Activated gamma-delta T cell (primary cell): ENCODE measurements around the gene ANKRD11.
"Not testable (repeated sequence)": the region's sequence is repeated elsewhere in the genome, so short reads cannot be mapped to it uniquely, and the experiment has no call there.

Experiments used
- DNase-seq: peaks from one replicate; lab custom pipeline; 2025; lab: John Stamatoyannopoulos, UW

ANKRD11 gene

DNA sequence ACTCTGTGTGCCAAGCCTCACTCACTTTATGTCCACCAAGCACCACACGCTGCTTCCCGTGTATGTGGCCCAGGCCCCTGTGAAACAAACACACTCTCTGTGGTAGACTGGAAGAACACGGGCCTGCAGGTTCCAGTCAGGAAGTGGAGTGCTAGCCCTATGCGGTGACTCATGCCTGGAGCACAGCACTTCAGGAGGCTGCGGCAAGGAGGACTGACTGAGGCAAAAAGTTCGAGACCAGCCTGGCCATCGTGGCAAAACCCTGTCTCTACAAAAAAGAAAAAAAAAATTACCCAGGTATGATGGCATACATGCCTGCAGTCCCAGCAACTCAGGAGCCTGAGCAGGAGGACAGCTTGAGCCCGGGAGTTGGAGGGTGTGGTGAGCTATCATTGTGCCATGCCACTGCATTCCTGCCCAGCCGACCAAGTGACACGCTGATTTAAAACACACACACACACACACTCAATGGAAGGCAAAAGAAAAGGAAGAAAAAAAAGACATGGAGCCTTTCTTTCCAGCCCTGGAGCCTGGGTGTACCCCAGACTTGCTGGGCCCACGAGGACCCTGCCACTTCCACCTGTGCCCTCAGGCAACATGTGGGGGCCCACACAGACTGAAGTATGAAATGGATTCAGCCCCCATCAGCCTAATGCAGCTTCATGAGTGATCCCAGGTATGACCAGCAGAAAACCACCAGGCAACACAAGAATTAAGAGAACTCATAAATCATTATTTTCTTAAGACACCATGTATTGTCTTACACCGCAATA is 126.6 kb downstream of the ANKRD11 start:
- no peak for DNase-seq

DNA sequence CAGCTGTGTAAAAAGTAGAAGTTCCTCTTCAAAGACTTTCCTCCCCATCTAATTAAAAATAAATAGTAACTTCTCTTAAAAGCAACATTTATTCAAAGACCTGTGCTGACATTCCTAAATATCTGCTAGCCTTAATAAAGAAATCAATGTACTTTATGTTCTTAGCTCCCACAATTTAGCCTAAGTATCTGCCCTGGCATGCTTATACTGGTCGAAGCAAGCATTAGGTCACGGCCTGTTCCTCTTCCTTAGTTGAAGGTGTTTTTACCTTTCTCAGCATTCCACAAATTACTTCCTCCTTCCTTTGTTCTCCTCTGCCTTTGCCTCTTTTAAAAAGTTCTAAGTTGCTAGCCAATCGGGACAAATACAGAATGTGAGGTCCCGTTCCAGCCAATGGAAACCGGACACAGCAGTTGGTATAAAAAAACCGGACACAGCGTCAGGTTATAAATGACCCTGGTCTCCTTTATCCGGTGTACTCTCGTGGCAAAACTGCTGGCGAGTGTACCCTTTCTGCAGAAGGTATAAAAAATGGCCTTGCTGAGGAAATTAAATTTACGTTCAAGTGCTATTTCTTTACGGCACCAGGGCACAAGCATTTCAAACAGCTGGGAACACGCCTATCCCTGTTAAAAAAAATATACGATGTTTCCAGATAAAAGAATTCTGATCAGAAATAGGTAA is 127.7 kb downstream of the ANKRD11 start:
- not testable (repeated sequence) for DNase-seq

- DNase-seq, result no peak
Observed at GRCh38 chr16:89361751-89362539, 128.4 kb downstream of the ANKRD11 start.

GRCh38 chr16:89360760-89361435 is 129.5 kb downstream of the ANKRD11 start:
- DNase-seq, result peak; percentile 48

GRCh38 chr16:89359264-89360147 is 130.9 kb downstream of the ANKRD11 start:
- no peak for DNase-seq

DNA sequence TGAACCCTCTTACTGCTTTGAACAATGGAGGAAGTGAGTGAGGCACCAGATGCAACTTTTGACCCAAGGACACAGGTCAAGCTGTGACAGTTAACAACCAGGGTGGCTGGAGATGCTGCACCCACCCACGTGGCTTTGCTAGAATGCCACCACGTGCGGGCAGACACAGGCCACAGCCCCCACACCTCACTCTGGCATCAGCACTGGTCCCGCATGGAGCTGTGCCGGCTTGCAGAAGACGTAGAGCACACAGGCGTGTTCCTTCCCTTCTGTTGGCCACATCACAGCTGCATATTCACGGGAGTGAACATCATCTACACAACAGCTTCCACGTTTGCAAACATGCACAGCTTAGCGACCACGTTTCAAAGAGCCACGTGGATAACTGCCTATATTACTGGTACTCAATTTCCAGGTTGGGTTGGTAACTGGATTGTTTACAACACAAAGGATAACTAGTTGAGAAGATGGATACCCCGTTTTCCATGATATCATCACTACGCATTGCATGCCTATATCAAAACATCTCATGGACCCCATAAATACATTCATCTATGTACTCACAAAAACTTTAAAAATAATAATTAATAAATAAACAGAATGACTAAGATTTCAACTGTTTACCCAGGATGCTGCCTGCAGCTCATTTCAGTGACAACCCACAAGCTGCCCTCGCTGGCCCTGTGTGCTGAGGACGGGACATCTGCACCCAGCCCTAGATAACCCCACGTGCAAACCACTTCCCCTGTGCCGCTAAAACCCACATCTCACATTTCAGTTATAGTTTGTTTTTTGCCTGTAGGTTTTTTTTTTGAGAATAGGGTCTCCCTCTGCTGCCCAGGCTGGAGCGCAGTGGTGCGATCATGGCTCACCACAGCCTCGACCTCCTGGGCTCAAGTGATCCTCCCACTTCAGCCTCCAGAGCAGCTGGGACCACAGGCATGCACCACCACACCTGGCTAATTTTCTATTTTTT is 132.0 kb downstream of the ANKRD11 start:
- peak; percentile 22 for DNase-seq

GRCh38 chr16:89357055-89357816 is 133.1 kb downstream of the ANKRD11 start:
- no peak for DNase-seq

DNA sequence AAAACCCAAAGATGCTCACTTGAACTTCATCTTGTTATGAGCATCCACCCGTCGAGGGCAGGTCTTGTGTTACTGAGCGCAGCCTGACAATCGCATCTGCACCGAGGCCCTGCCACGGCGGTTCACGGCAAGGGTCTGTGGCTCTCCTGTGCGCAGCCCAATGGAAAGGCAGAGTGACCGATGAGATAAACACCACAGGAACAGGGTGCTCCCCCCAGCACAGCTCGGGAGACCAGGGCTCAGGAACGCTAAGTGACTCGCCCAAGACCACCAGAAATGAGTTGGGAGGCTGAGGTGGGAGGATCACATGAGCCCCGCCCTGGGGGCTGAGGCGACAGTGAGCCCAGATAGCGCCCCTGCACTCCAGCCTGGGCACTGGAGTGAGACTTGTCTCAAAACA is 134.7 kb downstream of the ANKRD11 start:
- DNase-seq, result no peak

- no peak for DNase-seq
Observed at GRCh38 chr16:89355007-89355406, 135.4 kb downstream of the ANKRD11 start.

DNA sequence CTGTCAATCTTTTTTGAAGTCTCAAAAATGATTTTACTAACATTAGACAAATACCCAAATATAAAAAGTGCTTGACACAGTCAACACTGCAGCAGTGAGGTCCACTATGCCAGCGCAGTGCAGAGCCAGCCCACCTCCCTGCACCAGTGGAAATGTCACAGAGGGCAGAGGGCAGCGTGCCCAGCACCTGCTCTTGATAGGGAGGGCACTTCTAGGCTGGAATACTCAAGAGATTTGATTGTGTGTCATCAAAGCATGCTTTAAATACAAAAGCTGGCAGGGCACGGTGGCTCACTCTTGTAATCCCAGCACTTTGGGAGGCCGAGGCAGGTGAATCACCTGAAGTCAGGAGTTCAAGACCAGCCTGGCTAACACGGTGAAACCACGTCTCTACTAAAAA is 136.0 kb downstream of the ANKRD11 start:
- no peak for DNase-seq

GRCh38 chr16:89352091-89352681 is 138.2 kb downstream of the ANKRD11 start:
- DNase-seq, result no peak

- DNase-seq, result no peak
Observed at GRCh38 chr16:89351645-89352044, 138.7 kb downstream of the ANKRD11 start.

GRCh38 chr16:89350701-89351380 is 139.5 kb downstream of the ANKRD11 start:
- no peak for DNase-seq

DNA sequence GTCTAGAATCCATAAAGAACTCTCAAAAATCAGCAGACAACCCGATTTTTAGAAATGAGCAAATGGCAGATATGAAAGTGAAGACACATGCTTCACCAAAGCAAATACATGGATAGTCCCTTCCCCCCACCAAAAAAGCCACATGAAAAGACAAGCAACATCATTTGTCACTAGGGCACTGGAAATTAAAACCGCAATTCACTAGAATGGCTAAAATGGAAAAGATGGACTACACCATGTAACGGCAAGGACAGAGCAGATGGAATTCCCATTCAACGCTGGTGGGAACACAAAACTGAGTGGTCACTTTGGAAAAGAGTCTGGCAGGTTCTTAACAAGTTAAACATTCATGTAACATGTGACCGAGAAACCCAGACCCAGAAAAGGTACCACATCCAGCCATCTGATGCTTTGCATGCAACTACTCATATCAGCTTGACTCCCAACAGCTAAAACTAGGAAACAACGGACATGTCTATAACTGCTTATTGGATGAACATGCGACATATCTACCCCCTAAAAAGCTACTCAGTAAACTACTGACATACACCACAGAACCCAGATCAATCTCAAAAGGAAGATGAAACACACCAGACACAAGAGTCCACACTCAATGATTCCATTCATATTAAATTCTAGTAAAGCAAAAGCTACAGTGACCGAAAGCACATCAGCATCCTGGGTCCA is 140.3 kb downstream of the ANKRD11 start:
- no peak for DNase-seq

GRCh38 chr16:89347807-89348206 is 142.6 kb downstream of the ANKRD11 start:
- DNase-seq, result no peak

DNA sequence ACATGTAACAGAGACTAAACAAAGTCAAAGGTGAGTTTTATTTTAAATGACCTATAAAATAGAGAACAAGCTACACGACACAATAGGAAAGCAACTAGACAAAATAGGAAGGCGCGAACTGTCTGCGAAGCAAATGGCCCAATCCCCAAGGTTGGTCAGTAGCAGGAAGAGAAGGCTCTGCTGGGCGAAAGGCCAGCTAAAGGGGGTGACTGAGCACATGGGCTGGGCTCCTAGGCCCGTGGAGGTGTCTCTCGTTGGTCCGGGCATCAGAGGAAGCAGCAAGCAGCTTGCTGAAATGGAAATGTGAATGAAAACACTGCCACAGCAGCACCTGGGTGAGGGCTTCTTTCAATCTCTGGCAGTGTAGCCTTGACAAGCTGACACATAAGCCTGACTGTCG is 143.5 kb downstream of the ANKRD11 start:
- DNase-seq, result no peak

- no peak for DNase-seq
Observed at GRCh38 chr16:89345642-89346150, 144.7 kb downstream of the ANKRD11 start.
